ENCODE results near the gene SMIM20.

SMIM20 gene

DNA sequence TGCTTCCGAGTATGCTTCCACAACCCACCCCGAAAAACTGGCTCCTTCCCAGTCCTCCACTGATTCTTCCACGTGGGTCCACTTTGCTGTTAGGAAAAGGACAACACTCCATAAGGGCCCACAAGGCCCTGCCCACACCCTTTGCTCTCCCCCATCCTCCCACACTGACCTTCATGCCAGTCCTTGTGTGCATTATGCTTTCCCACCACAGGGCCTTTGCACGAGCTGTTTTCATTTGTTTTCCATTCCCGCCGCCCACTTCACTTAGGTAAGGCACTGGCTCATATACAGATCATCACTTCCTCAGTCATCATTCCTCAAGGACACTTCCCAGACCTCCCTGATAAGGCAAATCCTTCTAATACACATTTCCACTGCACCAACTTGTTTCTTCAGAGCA, 34.4 kb upstream of the SMIM20 start:
- ATAC-seq (ENCODE audit: insufficient read depth, low read depth) = no peak
- Histone ChIP-seq H2AFZ (ENCODE audit: low read depth, low read length) (no peak overlapping the region), H3K4me3 (ENCODE audit: low read depth in 1 of 2, low read length in 2 of 2) (no peak overlapping the region), H3K36me3 (ENCODE audit: insufficient read depth, low read length) (no peaks in the 10 kb centered on the region), H3K9ac (ENCODE audit: low read depth, low read length) (no peak overlapping the region), H3K27ac (ENCODE audit: low read length) (no peak overlapping the region), H3K4me2 (ENCODE audit: insufficient read depth, low read length) (no peak overlapping the region), H3K27me3 (ENCODE audit: insufficient read depth, low read length, poor library complexity) (no peaks in the 10 kb centered on the region), H3K79me2 (ENCODE audit: insufficient read depth, low read length) (no peaks in the 10 kb centered on the region), H3K4me1 (ENCODE audit: insufficient read depth, low read length) (no peaks in the 10 kb centered on the region), H3K9me3 (ENCODE audit: insufficient read depth, low read length, severe bottlenecking) (no peaks in the 10 kb centered on the region), H4K20me1 (ENCODE audit: insufficient read depth, low read length) (no peaks in the 10 kb centered on the region)
- no peak for TF ChIP-seq EZH2 (IDR thresholded peaks at IDR 0.05; ENCODE audit: borderline replicate concordance, low read depth, low read length, severe bottlenecking)
- TF ChIP-seq, protein P1, sequence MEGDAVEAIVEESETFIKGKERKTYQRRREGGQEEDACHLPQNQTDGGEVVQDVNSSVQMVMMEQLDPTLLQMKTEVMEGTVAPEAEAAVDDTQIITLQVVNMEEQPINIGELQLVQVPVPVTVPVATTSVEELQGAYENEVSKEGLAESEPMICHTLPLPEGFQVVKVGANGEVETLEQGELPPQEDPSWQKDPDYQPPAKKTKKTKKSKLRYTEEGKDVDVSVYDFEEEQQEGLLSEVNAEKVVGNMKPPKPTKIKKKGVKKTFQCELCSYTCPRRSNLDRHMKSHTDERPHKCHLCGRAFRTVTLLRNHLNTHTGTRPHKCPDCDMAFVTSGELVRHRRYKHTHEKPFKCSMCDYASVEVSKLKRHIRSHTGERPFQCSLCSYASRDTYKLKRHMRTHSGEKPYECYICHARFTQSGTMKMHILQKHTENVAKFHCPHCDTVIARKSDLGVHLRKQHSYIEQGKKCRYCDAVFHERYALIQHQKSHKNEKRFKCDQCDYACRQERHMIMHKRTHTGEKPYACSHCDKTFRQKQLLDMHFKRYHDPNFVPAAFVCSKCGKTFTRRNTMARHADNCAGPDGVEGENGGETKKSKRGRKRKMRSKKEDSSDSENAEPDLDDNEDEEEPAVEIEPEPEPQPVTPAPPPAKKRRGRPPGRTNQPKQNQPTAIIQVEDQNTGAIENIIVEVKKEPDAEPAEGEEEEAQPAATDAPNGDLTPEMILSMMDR (IDR thresholded peaks at IDR 0.05; ENCODE audit: borderline replicate concordance, extremely low read depth, low read length, poor library complexity, severe bottlenecking) = no peak
- DNase-seq = no peak

GRCh38 chr4:25879991-25880651, 33.9 kb upstream of the SMIM20 start:
- ATAC-seq (ENCODE audit: insufficient read depth, low read depth) (no peak), DNase-seq (no peak)
- Histone ChIP-seq H3K36me3 (ENCODE audit: insufficient read depth, low read length) (no peaks in the 10 kb centered on the region), H4K20me1 (ENCODE audit: insufficient read depth, low read length) (no peaks in the 10 kb centered on the region), H3K4me1 (ENCODE audit: insufficient read depth, low read length) (no peaks in the 10 kb centered on the region), H3K27me3 (ENCODE audit: insufficient read depth, low read length, poor library complexity) (no peaks in the 10 kb centered on the region), H2AFZ (ENCODE audit: low read depth, low read length) (no peak overlapping the region), H3K27ac (ENCODE audit: low read length) (no peak overlapping the region), H3K4me3 (ENCODE audit: low read depth in 1 of 2, low read length in 2 of 2) (no peak overlapping the region), H3K4me2 (ENCODE audit: insufficient read depth, low read length) (no peak overlapping the region), H3K9ac (ENCODE audit: low read depth, low read length) (no peak overlapping the region), H3K79me2 (ENCODE audit: insufficient read depth, low read length) (no peaks in the 10 kb centered on the region), H3K9me3 (ENCODE audit: insufficient read depth, low read length, severe bottlenecking) (no peaks in the 10 kb centered on the region)
- TF ChIP-seq, protein P1 (IDR thresholded peaks at IDR 0.05; ENCODE audit: borderline replicate concordance, extremely low read depth, low read length, poor library complexity, severe bottlenecking) = no peak
- TF ChIP-seq EZH2 (IDR thresholded peaks at IDR 0.05; ENCODE audit: borderline replicate concordance, low read depth, low read length, severe bottlenecking) = no peak

- Histone ChIP-seq H3K4me3 (ENCODE audit: low read depth in 1 of 2, low read length in 2 of 2) (no peak overlapping the region), H4K20me1 (ENCODE audit: insufficient read depth, low read length) (no peaks in the 10 kb centered on the region), H3K36me3 (ENCODE audit: insufficient read depth, low read length) (no peaks in the 10 kb centered on the region), H3K27ac (ENCODE audit: low read length) (no peak overlapping the region), H3K9me3 (ENCODE audit: insufficient read depth, low read length, severe bottlenecking) (no peaks in the 10 kb centered on the region), H3K9ac (ENCODE audit: low read depth, low read length) (no peak overlapping the region), H2AFZ (ENCODE audit: low read depth, low read length) (no peak overlapping the region), H3K4me2 (ENCODE audit: insufficient read depth, low read length) (no peak overlapping the region), H3K4me1 (ENCODE audit: insufficient read depth, low read length) (no peaks in the 10 kb centered on the region), H3K79me2 (ENCODE audit: insufficient read depth, low read length) (no peaks in the 10 kb centered on the region), H3K27me3 (ENCODE audit: insufficient read depth, low read length, poor library complexity) (no peaks in the 10 kb centered on the region)
- DNase-seq (no peak), ATAC-seq (ENCODE audit: insufficient read depth, low read depth) (no peak)
- no peak for TF ChIP-seq EZH2 (IDR thresholded peaks at IDR 0.05; ENCODE audit: borderline replicate concordance, low read depth, low read length, severe bottlenecking)
- TF ChIP-seq, protein P1 (IDR thresholded peaks at IDR 0.05; ENCODE audit: borderline replicate concordance, extremely low read depth, low read length, poor library complexity, severe bottlenecking) = no peak
Measured at GRCh38 chr4:25881193-25881592, 32.8 kb upstream of the SMIM20 start.
